ENCODE results near the gene PPFIBP2.
"Not testable (repeated sequence)": the region's sequence is repeated elsewhere in the genome, so short reads cannot be mapped to it uniquely, and the experiment has no call there.

Gene PPFIBP2

GRCh38 chr11:7500251-7500650, 13.5 kb upstream of the PPFIBP2 start:
- DNase-seq = no peak

- no peak for DNase-seq
Observed at GRCh38 chr11:7501251-7501650, 12.5 kb upstream of the PPFIBP2 start.

- no peak for DNase-seq
Observed at GRCh38 chr11:7501894-7502293, 11.9 kb upstream of the PPFIBP2 start.

- DNase-seq = no peak
Observed at GRCh38 chr11:7506243-7506642, 7.6 kb upstream of the PPFIBP2 start.

- no peak for DNase-seq
Observed at GRCh38 chr11:7508087-7508486, 5.7 kb upstream of the PPFIBP2 start.

- DNase-seq = no peak
Observed at GRCh38 chr11:7509966-7510365, 3.8 kb upstream of the PPFIBP2 start.

- DNase-seq = no peak
Observed at GRCh38 chr11:7511401-7511800, 2.4 kb upstream of the PPFIBP2 start.

GRCh38 chr11:7512525-7513233, 1.1 kb upstream of the PPFIBP2 start:
- peak in 1 of 2 experiments; percentile 22 for DNase-seq

GRCh38 chr11:7514099-7514591, 346 bp downstream of the PPFIBP2 start:
- DNase-seq = peak in 1 of 2 experiments; percentile 20

- no peak for DNase-seq
Observed at GRCh38 chr11:7515447-7515886, 1.7 kb downstream of the PPFIBP2 start.

- no peak for DNase-seq
Observed at GRCh38 chr11:7516475-7516874, 2.7 kb downstream of the PPFIBP2 start.

- not testable (repeated sequence) for DNase-seq
Observed at GRCh38 chr11:7517743-7518142, 3.9 kb downstream of the PPFIBP2 start.

- DNase-seq = no peak
Observed at GRCh38 chr11:7518811-7519562, 5.2 kb downstream of the PPFIBP2 start.

- DNase-seq = no peak
Observed at GRCh38 chr11:7520011-7520942, 6.5 kb downstream of the PPFIBP2 start.

GRCh38 chr11:7520981-7521487, 7.2 kb downstream of the PPFIBP2 start:
- DNase-seq = no peak

GRCh38 chr11:7522121-7522520, 8.3 kb downstream of the PPFIBP2 start:
- no peak for DNase-seq

GRCh38 chr11:7522546-7522945, 8.7 kb downstream of the PPFIBP2 start:
- DNase-seq = no peak

GRCh38 chr11:7523416-7524210, 9.8 kb downstream of the PPFIBP2 start:
- DNase-seq = no peak

GRCh38 chr11:7524462-7525235, 10.8 kb downstream of the PPFIBP2 start:
- no peak for DNase-seq

- DNase-seq = no peak
Observed at GRCh38 chr11:7525424-7525823, 11.6 kb downstream of the PPFIBP2 start.

GRCh38 chr11:7527029-7527428, 13.2 kb downstream of the PPFIBP2 start:
- no peak for DNase-seq

All from NCI-H524 (cell line).